Measurements from ENCODE around the gene RPS15. TPM values are rescaled to one million over a fixed set of nuclear protein-coding genes. Genes with fewer than 3 reads are reported as not detected.

RPS15 gene
- total RNA-seq, 1 donor from 2014 or later = 614 TPM

DNA sequence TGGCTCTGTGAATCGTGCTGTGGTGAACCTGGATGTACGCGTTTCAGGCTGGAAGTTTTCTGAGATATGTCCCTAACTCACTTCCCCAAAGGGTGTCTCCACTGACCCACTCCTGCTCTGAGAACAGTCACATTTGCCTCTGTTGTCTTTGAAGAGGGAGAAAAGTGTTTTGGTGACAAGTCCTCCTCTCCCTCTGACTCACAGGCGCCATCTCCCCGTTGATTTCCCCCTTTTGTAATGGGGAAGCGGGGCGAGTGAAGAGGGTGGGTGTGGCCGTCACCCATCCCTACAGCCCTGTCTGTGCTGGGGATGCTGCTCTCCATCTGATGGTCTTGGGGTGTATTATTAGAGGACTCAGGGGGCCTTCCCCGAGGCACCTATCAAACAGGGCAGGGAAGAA lies 21.3 kb downstream of the RPS15 start:
- no peak overlapping the region for H3K27ac Mint-ChIP-seq (ENCODE audit: unreplicated experiment)
- no peaks in the 10 kb centered on the region for H3K4me1 Mint-ChIP-seq (ENCODE audit: low read depth)
- H3K9me3 Mint-ChIP-seq (ENCODE audit: low read depth) = no peaks in the 10 kb centered on the region
- H3K4me3 Mint-ChIP-seq (ENCODE audit: unreplicated experiment) = no peak overlapping the region
- peaks cover 4% of the 10 kb centered on the region for H3K36me3 Mint-ChIP-seq (ENCODE audit: low read depth)
- DNase-seq (ENCODE audit: low spot score) = no peak
- TF ChIP-seq, protein P1, sequence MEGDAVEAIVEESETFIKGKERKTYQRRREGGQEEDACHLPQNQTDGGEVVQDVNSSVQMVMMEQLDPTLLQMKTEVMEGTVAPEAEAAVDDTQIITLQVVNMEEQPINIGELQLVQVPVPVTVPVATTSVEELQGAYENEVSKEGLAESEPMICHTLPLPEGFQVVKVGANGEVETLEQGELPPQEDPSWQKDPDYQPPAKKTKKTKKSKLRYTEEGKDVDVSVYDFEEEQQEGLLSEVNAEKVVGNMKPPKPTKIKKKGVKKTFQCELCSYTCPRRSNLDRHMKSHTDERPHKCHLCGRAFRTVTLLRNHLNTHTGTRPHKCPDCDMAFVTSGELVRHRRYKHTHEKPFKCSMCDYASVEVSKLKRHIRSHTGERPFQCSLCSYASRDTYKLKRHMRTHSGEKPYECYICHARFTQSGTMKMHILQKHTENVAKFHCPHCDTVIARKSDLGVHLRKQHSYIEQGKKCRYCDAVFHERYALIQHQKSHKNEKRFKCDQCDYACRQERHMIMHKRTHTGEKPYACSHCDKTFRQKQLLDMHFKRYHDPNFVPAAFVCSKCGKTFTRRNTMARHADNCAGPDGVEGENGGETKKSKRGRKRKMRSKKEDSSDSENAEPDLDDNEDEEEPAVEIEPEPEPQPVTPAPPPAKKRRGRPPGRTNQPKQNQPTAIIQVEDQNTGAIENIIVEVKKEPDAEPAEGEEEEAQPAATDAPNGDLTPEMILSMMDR (IDR thresholded peaks at IDR 0.05) = no peak
- H3K27me3 Mint-ChIP-seq (ENCODE audit: low read depth) = peaks cover 4% of the 10 kb centered on the region

DNA sequence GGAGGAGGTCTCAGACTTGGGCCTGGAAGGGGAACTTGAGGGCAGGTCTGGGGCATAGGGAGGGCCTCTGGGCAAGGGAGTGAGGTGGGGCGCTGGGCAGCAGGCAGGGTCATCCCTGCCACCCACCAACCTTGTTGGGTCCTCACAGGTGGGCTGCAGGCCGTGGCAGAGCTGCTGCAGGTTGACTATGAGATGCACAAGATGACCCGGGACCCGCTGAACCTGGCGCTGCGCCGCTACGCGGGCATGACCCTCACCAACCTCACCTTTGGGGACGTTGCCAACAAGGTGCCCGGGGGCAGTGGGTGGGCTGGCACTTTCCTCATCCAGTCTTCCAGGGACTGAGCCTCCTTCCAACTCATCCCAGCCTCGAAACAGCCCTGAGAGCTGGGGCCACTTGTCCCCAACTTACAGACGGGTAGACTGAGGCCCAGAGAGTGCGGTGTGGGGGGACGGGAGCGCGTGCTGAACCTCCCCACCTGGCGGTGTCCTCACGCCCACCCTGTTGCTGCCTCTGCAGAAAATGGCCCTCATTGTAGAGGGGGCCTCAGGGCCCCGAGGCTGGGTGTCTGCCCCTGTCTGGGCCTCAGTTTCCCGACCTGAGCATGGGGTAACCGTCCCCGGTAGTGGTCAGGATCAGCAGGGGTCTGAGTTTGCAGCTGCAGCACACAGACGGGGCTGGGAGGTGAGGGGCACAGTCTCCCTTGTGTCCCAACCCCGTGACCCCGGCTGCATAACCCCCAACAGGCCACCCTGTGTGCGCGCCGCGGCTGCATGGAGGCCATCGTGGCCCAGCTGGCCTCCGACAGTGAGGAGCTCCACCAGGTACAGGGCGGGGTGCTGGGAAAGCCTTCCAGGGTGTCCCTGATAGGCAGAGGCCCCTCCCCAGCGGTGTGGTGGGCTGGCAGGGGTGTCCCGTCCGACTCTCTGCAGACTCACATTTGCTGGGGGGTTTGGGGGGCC lies 22.1 kb downstream of the RPS15 start:
- H3K27ac Mint-ChIP-seq (ENCODE audit: unreplicated experiment) = no peak overlapping the region
- peaks cover 4% of the 10 kb centered on the region for H3K27me3 Mint-ChIP-seq (ENCODE audit: low read depth)
- peaks cover 4% of the 10 kb centered on the region for H3K36me3 Mint-ChIP-seq (ENCODE audit: low read depth)
- no peaks in the 10 kb centered on the region for H3K9me3 Mint-ChIP-seq (ENCODE audit: low read depth)
- H3K4me3 Mint-ChIP-seq (ENCODE audit: unreplicated experiment) = no peak overlapping the region
- TF ChIP-seq, protein P1 (IDR thresholded peaks at IDR 0.05) = no peak
- H3K4me1 Mint-ChIP-seq (ENCODE audit: low read depth) = no peaks in the 10 kb centered on the region
- DNase-seq (ENCODE audit: low spot score) = no peak

DNA sequence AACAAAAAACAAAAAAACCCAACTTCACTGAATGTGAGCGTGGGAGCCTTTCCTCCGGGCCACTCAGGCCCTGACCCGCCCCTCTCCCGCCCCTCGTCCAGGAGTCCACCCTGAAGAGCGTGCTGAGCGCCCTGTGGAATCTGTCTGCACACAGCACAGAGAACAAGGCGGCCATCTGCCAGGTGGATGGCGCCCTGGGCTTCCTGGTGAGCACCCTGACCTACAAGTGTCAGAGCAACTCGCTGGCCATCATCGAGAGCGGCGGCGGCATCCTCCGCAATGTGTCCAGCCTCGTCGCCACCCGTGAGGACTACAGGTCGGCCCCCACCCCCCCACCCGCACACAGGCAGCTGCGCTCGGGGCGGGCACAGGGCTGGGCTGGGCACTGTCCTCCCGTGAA lies 23.7 kb downstream of the RPS15 start:
- DNase-seq (ENCODE audit: low spot score) = no peak
- Mint-ChIP-seq H3K4me3 (ENCODE audit: unreplicated experiment) (no peak overlapping the region), H3K4me1 (ENCODE audit: low read depth) (no peaks in the 10 kb centered on the region), H3K27me3 (ENCODE audit: low read depth) (no peaks in the 10 kb centered on the region), H3K27ac (ENCODE audit: unreplicated experiment) (no peak overlapping the region), H3K36me3 (ENCODE audit: low read depth) (peaks cover 4% of the 10 kb centered on the region), H3K9me3 (ENCODE audit: low read depth) (no peaks in the 10 kb centered on the region)
- TF ChIP-seq, protein P1 (IDR thresholded peaks at IDR 0.05) = no peak

DNA sequence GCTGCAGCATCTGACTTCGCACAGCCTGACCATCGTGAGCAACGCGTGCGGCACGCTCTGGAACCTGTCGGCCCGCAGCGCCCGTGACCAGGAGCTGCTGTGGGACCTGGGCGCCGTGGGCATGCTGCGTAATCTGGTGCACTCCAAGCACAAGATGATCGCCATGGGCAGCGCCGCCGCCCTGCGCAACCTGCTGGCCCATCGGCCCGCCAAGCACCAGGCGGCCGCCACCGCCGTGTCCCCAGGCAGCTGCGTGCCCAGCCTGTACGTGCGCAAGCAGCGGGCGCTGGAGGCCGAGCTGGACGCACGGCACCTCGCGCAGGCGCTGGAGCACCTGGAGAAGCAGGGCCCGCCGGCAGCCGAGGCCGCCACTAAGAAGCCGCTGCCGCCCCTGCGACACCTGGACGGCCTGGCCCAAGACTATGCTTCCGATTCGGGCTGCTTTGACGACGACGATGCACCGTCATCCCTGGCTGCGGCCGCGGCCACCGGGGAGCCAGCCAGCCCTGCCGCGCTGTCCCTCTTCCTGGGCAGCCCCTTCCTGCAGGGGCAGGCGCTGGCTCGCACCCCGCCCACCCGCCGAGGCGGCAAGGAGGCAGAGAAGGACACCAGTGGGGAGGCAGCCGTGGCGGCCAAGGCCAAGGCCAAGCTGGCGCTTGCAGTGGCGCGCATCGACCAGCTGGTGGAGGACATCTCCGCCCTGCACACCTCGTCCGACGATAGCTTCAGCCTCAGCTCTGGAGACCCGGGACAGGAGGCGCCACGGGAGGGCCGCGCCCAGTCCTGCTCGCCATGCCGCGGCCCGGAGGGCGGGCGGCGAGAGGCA lies 27.2 kb downstream of the RPS15 start:
- TF ChIP-seq, protein P1 (IDR thresholded peaks at IDR 0.05) = peak; percentile 71
- Mint-ChIP-seq H3K4me3 (ENCODE audit: unreplicated experiment) (no peak overlapping the region), H3K27me3 (ENCODE audit: low read depth) (peaks cover 2% of the 10 kb centered on the region), H3K9me3 (ENCODE audit: low read depth) (no peaks in the 10 kb centered on the region), H3K36me3 (ENCODE audit: low read depth) (no peaks in the 10 kb centered on the region), H3K27ac (ENCODE audit: unreplicated experiment) (no peak overlapping the region), H3K4me1 (ENCODE audit: low read depth) (peaks cover 4% of the 10 kb centered on the region)
- no peak for DNase-seq (ENCODE audit: low spot score)

GRCh38 chr19:1466018-1466460 lies 27.8 kb downstream of the RPS15 start:
- no peaks in the 10 kb centered on the region for H3K36me3 Mint-ChIP-seq (ENCODE audit: low read depth)

More at GRCh38 chr19:1466018-1466460, 27.8 kb downstream of the RPS15 start:
- TF ChIP-seq, protein P1 (IDR thresholded peaks at IDR 0.05) = no peak
- DNase-seq (ENCODE audit: low spot score) = no peak
- peaks cover 5% of the 10 kb centered on the region for H3K4me1 Mint-ChIP-seq (ENCODE audit: low read depth)
- H3K4me3 Mint-ChIP-seq (ENCODE audit: unreplicated experiment) = no peak overlapping the region
- no peak overlapping the region for H3K27ac Mint-ChIP-seq (ENCODE audit: unreplicated experiment)
- H3K9me3 Mint-ChIP-seq (ENCODE audit: low read depth) = no peaks in the 10 kb centered on the region
- peaks cover 2% of the 10 kb centered on the region for H3K27me3 Mint-ChIP-seq (ENCODE audit: low read depth)

Data from chondrocyte (in vitro differentiated cells).